Middle frontal gyrus (tissue), 1 donor: ENCODE data around the gene BCAR1.
A peak's percentile ranks its signal among the peaks of the same experiment; 100 is the strongest.
"Not testable (repeated sequence)": the region's sequence is repeated elsewhere in the genome, so short reads cannot be mapped to it uniquely, and the experiment has no call there.

ENCODE experiments used
- DNase-seq: peaks from one replicate; pipeline ENCODE4 v3.0.0-alpha.2; 2015; ENCODE audit warnings: low spot score; ENCODE audit errors: extremely low spot score

Gene BCAR1

GRCh38 chr16:75256059-75256571 is 4.7 kb upstream of the BCAR1 start:
- no peak for DNase-seq

- DNase-seq: no peak
Measured at GRCh38 chr16:75254359-75254837, 3.0 kb upstream of the BCAR1 start.

GRCh38 chr16:75252946-75253911 is 1.8 kb upstream of the BCAR1 start:
- no peak for DNase-seq

GRCh38 chr16:75252049-75252864 is 833 bp upstream of the BCAR1 start:
- DNase-seq: no peak

- DNase-seq: no peak
Measured at GRCh38 chr16:75250809-75251279, 580 bp downstream of the BCAR1 start.

- DNase-seq: no peak
Measured at GRCh38 chr16:75250089-75250808, 1.2 kb downstream of the BCAR1 start.

- no peak for DNase-seq
Measured at GRCh38 chr16:75249441-75249840, 2.0 kb downstream of the BCAR1 start.

GRCh38 chr16:75248536-75249380 is 2.7 kb downstream of the BCAR1 start:
- DNase-seq: no peak

- peak; percentile 50 for DNase-seq
Measured at GRCh38 chr16:75248142-75248535, 3.3 kb downstream of the BCAR1 start.

- peak; percentile 65 for DNase-seq
Measured at GRCh38 chr16:75247249-75247648, 4.2 kb downstream of the BCAR1 start.

- no peak for DNase-seq
Measured at GRCh38 chr16:75246504-75247205, 4.8 kb downstream of the BCAR1 start.

- peak; percentile 89 for DNase-seq
Measured at GRCh38 chr16:75244844-75245758, 6.3 kb downstream of the BCAR1 start.

GRCh38 chr16:75244225-75244809 is 7.1 kb downstream of the BCAR1 start:
- DNase-seq: no peak

GRCh38 chr16:75243667-75244224 is 7.7 kb downstream of the BCAR1 start:
- no peak for DNase-seq

- not testable (repeated sequence) for DNase-seq
Measured at GRCh38 chr16:75242436-75243078, 8.9 kb downstream of the BCAR1 start.

GRCh38 chr16:75241955-75242354 is 9.5 kb downstream of the BCAR1 start:
- DNase-seq: no peak

- no peak for DNase-seq
Measured at GRCh38 chr16:75241412-75241811, 10.0 kb downstream of the BCAR1 start.
